Endodermal cell (in vitro differentiated cells): ENCODE measurements around the gene NOA1. TPM values are rescaled to one million over a fixed set of nuclear protein-coding genes. Genes with fewer than 3 reads are reported as not detected.
A peak's percentile ranks its signal among the peaks of the same experiment; 100 is the strongest.

Experiments
- DNase-seq: peaks from one replicate; pipeline ENCODE4 v3.0.0-alpha.2; 2017
- H3K27ac ChIP-seq: 2 replicates; pipeline ENCODE4 v1.5.1; 2013; ENCODE audit warnings: mild to moderate bottlenecking, low read depth, low read length, moderate library complexity
- H3K27me3 ChIP-seq: 2 replicates; pipeline ENCODE4 v1.6.1; 2013; ENCODE audit warnings: mild to moderate bottlenecking, low read length, moderate library complexity; ENCODE audit not compliant: insufficient read depth, control insufficient read depth, poor library complexity, severe bottlenecking
- H3K36me3 ChIP-seq: 2 replicates; pipeline ENCODE4 v1.7.0; 2013; ENCODE audit warnings: mild to moderate bottlenecking, low read length, moderate library complexity; ENCODE audit not compliant: control insufficient read depth, insufficient read depth
- H3K4me1 ChIP-seq: one replicate; pipeline ENCODE4 v1.7.0; 2013; ENCODE audit warnings: low read length; ENCODE audit not compliant: control insufficient read depth, insufficient read depth
- H3K4me3 ChIP-seq: 2 replicates; pipeline ENCODE4 v1.5.1; 2013; ENCODE audit warnings: mild to moderate bottlenecking, low read length, moderate library complexity
- H3K9ac ChIP-seq: 2 replicates; pipeline ENCODE4 v1.6.1; 2013; ENCODE audit warnings: mild to moderate bottlenecking, low read length, moderate library complexity; ENCODE audit not compliant: poor library complexity, severe bottlenecking; ENCODE audit errors: extremely low read depth
- H3K9me3 ChIP-seq: 2 replicates; pipeline ENCODE4 v1.6.1; 2013; ENCODE audit warnings: mild to moderate bottlenecking, low read length, moderate library complexity; ENCODE audit not compliant: control insufficient read depth
- H3K27ac Mint-ChIP-seq: 2 replicates; pipeline ENCODE4 v1.8.0; 2020; ENCODE audit warnings: mixed read lengths
- H3K27me3 Mint-ChIP-seq: 2 replicates; pipeline ENCODE4 v1.8.0; 2021; ENCODE audit warnings: mild to moderate bottlenecking, mixed read lengths; ENCODE audit not compliant: insufficient read depth
- H3K36me3 Mint-ChIP-seq: 2 replicates; pipeline ENCODE4 v1.8.0; 2020; ENCODE audit warnings: low read depth, mixed read lengths
- H3K4me1 Mint-ChIP-seq: 2 replicates; pipeline ENCODE4 v1.8.0; 2020; ENCODE audit warnings: mixed read lengths
- H3K4me3 Mint-ChIP-seq: 2 replicates; pipeline ENCODE4 v1.8.0; 2020; ENCODE audit warnings: mild to moderate bottlenecking, moderate library complexity, mixed read lengths
- H3K9me3 Mint-ChIP-seq: 2 replicates; pipeline ENCODE4 v1.8.0; 2020; ENCODE audit warnings: mild to moderate bottlenecking, mixed read lengths
- CTCF ChIP-seq: fragments of 200-600 bp; sonication (generic); conservative IDR thresholded peaks from 2 replicates; pipeline ENCODE4 v1.5.0; 2021; ENCODE audit warnings: antibody characterized with exemption, mild to moderate bottlenecking
- WGBS, 2 experiments: methylation state at CpG; one replicate each; pipeline versions ENCODE4 v1.1.5 to v1.1.7; 2013; ENCODE audit warnings: missing lambda C conversion rate in 2 of 2, mixed read lengths in 1 of 2; ENCODE audit not compliant: insufficient coverage in 1 of 2, insufficient read length in 1 of 2; 5-methylcytosine and 5-hydroxymethylcytosine counted together
- long read RNA-seq, 4 experiments: library from polyadenylated mRNA in 2 of 4; library from RNA in 1 of 4; library from capped mRNA in 1 of 4; stranded (forward) in 3 of 4; unstranded in 1 of 4; transcript quantifications; one replicate each; pipeline ENCODE4 v2.0.0, GENCODE V29; 2020 to 2021; ENCODE audit warnings: inconsistent platforms in 1 of 4
- polyA plus RNA-seq, 2 experiments: library from polyadenylated mRNA; stranded (reverse); fragments of 50-300 nt; gene quantifications; one replicate each; pipeline ENCODE4 v1.2.3, GENCODE V29; 2013
- total RNA-seq, 2 donors: library from RNA; stranded (reverse); fragmentation: NEBNext Ultra II Directional in 1 of 2; extraction: Animal tissue kit (Norgen Biotek cat#: 25700) in 1 of 2; gene quantifications; 2 replicates in 1 of 2; 3 replicates in 1 of 2; pipeline ENCODE4 v1.2.1, GENCODE V29; 2021

Gene NOA1
- total RNA-seq: 10 to 100 TPM; 17.8 to 20.7 TPM
- 19.4 TPM for polyA plus RNA-seq (2013, experiment 1 of 2)
- 16.1 TPM for polyA plus RNA-seq (2013, experiment 2 of 2)
- long read RNA-seq, experiment 1, transcript NOA1-201 (7 exons, 3,415 nt): major isoform, 16 of 22 reads
- long read RNA-seq, experiment 1, partial matches to known transcripts: 1 of 22 reads
- long read RNA-seq, experiment 1, other reads (novel, unspliced or antisense): 5 of 22 reads
- long read RNA-seq, experiment 2, transcript NOA1-201 (7 exons, 3,415 nt): major isoform, 68 of 75 reads
- long read RNA-seq, experiment 2, partial matches to known transcripts: 6 of 75 reads
- long read RNA-seq, experiment 2, other reads (novel, unspliced or antisense): 1 of 75 reads
- long read RNA-seq, experiment 3, transcript NOA1-201 (7 exons, 3,415 nt): major isoform, 272 of 297 reads
- long read RNA-seq, experiment 3, partial matches to known transcripts: 11 of 297 reads
- long read RNA-seq, experiment 3, other reads (novel, unspliced or antisense): 14 of 297 reads
- long read RNA-seq, experiment 4, partial matches to known transcripts: 1 of 2 reads
- long read RNA-seq, experiment 4, other reads (novel, unspliced or antisense): 0 of 2 reads

- Histone ChIP-seq H3K4me3 (peak within 1 kb of the TSS; percentile 89), H3K4me1 (no peaks in the 10 kb centered on the region), H3K36me3 (peaks cover 29% of the 10 kb centered on the region), H3K27me3 (no peaks in the 10 kb centered on the region), H3K9me3 (peaks cover 19% of the 10 kb centered on the region), H3K9ac (peak within 1 kb of the TSS; percentile 89), H3K27ac (peak within 1 kb of the TSS; percentile 81)
- Mint-ChIP-seq H3K4me3 (peak within 1 kb of the TSS; percentile 92), H3K9me3 (peaks cover 11% of the 10 kb centered on the region), H3K27ac (peak within 1 kb of the TSS; percentile 94), H3K36me3 (peaks cover 31% of the 10 kb centered on the region), H3K27me3 (no peaks in the 10 kb centered on the region), H3K4me1 (peaks cover 8% of the 10 kb centered on the region)
- peak; percentile 99 for DNase-seq
- TF ChIP-seq CTCF: no peak
- WGBS, 2 experiments: 2 to 4% methylated on average over 27 to 51 of the region's 51 CpGs
Observed at GRCh38 chr4:56977321-56978012, at the start of gene NOA1. TSS of gene NOA1 (minus strand) at chr4:56977606. CDS start at chr4:56977585, 21 bp downstream.

- no peaks in the 10 kb centered on the region for H3K9me3 Mint-ChIP-seq
- no peaks in the 10 kb centered on the region for H3K4me1 ChIP-seq
- no peaks in the 10 kb centered on the region for H3K27me3 ChIP-seq
- no peak for DNase-seq
- H3K9me3 ChIP-seq: no peaks in the 10 kb centered on the region
- TF ChIP-seq CTCF: no peak
- no peak overlapping the region for H3K4me3 Mint-ChIP-seq
- whole genome bisulfite sequencing, 2 experiments: 89 to 98% methylated on average over 4 of the region's 4 CpGs
- H3K4me1 Mint-ChIP-seq: no peaks in the 10 kb centered on the region
- no peak overlapping the region for H3K27ac ChIP-seq
- H3K4me3 ChIP-seq: no peak overlapping the region
- no peak overlapping the region for H3K27ac Mint-ChIP-seq
- no peak overlapping the region for H3K9ac ChIP-seq
- H3K27me3 Mint-ChIP-seq: no peaks in the 10 kb centered on the region
- H3K36me3 ChIP-seq: peaks cover 91% of the 10 kb centered on the region
- peaks cover 87% of the 10 kb centered on the region for H3K36me3 Mint-ChIP-seq
Observed at GRCh38 chr4:57023104-57023503, 45.7 kb upstream of the NOA1 start.

GRCh38 chr4:57020467-57021101, 43.2 kb upstream of the NOA1 start:
- Mint-ChIP-seq H3K4me3 (no peak overlapping the region), H3K36me3 (peaks cover 84% of the 10 kb centered on the region), H3K27ac (peak overlapping the region; percentile 41), H3K27me3 (no peaks in the 10 kb centered on the region), H3K9me3 (no peaks in the 10 kb centered on the region), H3K4me1 (no peaks in the 10 kb centered on the region)
- TF ChIP-seq CTCF: no peak
- H3K27me3 ChIP-seq: no peaks in the 10 kb centered on the region
- no peak for DNase-seq
- no peak overlapping the region for H3K27ac ChIP-seq
- H3K4me3 ChIP-seq: no peak overlapping the region
- peaks cover 92% of the 10 kb centered on the region for H3K36me3 ChIP-seq
- H3K4me1 ChIP-seq: no peaks in the 10 kb centered on the region
- H3K9me3 ChIP-seq: no peaks in the 10 kb centered on the region
- H3K9ac ChIP-seq: no peak overlapping the region
- WGBS, 2 experiments: 78% methylated on average over 5 of the region's 5 CpGs; no CpG with 5 or more reads in 1 of the 2 experiments
